NCI-H128 (cell line): ENCODE measurements around the gene ALCAM.
"Not testable (repeated sequence)": the region's sequence is repeated elsewhere in the genome, so short reads cannot be mapped to it uniquely, and the experiment has no call there.

Experiments
- DNase-seq: peaks from one replicate; lab custom pipeline; 2025; ENCODE audit not compliant: unreplicated experiment; lab: John Stamatoyannopoulos, UW

ALCAM gene

DNA sequence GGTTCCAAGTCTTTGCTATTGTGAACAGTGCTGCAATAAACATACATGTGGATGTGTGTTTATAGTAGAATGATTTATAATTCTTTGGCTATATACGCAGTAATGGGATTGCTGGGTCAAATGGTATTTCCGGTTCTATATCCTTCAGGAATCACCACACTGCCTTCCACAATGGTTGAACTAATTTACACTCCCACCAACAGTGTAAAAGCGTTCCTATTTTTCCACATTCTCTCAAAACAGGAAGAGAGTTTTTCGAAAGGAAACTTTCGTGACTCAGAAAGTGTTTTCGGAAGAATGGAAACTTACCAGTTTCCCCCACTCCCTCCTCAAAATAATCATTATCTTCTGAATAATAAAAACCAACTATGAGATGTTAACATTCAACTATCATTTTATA lies 205.8 kb downstream of the ALCAM start:
- no peak for DNase-seq

DNA sequence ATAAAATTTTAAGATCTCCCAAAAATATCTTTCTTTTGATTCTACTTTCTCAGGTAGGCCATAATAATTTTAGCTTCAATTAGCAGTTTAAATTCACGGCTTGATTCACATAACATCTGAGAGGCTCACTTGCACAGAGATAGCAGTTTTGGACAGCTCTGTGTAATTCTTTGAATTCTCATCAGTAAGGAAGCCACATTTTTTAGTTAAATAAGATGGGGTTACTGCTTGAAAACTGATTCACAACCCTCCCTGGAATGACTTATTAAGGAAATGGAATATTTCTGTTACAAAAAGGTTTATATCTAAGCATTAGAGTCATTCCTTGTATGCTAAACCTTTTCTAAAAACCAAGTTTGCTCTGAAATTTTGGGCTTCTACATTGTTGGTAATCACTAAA lies 212.7 kb downstream of the ALCAM start:
- DNase-seq, result no peak

DNA sequence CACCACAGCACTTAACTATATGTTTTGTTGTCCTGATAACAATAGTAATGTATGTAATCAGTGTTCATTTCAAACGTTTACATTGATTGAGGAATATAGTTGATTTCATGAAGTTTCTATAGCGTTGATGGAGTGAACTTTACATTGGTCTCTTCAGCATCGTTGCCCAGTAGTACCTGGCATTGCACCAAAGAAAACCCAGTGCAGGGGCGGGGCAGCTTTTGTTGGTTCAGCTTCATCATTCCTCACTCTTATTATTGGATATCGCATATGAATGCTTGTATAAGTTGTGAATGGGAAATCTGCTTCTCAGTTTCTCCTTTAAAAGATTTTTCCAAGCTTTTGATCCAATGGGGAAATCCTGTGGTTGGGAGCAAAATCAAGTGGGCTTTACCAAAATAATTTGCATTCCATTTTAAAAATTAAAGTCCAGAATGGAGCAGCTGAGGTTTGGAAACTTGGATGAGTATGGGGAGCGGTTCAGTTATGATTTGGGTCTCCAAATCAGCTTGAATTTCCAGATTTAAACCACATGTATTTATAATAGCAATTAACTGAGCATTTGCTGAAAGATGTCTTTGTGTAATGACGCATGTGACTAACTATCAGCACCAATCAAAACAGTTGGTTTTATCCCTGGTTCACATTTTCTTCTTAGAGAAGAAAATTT lies 213.7 kb downstream of the ALCAM start:
- no peak for DNase-seq

DNA sequence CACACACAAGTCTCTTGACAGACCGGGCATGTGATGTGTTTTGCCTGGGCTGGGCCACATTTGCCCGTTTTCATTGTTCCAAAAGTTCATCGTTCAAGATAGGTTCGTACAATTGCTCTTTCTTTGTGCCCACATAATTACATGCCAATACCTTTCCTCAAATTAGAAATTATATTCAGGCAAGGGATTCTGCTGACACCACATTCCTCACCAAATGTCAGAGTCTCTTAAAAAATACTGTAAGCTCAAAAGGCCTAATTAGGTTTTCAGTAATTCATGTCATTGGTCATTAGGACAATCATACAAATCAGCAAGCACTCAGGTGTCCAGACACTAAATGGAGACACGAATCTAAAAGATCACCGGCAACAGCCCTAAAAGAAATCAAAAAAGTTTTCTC lies 215.3 kb downstream of the ALCAM start:
- no peak for DNase-seq

DNA sequence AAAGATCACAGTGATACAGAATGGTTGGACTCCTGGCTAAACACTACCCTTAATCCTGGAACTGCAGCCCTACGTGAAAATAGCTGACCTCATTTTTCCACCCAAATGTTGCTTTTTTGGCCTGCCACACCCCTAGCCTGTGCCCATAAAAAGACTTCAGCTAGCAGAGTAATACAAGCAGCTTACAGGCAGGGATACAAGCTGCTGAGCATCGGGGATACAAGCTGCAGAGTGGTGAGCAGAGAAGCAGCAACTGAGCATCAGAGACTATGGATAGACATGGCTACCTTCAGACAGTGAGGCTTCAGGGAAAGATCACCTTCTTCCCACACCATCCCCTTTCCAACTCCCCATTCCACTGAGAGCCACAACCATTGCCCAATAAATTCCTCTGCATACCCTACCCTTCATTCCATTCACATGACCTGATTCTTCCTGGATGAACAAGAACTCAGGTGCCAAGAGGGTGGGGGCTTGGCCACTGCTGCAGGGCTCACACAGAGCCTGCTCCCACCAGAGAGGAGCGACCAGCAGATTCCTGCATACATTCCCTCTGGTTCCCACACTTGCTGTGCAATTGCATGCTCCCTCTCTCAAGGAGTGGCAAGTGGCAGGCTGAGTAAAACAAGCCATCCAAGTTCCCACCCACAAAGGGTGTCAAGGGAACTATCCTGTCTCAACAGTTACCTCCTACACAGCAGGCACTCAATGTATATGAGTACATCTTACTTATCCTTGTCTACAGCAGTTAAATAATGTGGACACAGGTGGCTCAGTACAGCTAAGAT lies 217.5 kb downstream of the ALCAM start:
- no peak for DNase-seq

DNA sequence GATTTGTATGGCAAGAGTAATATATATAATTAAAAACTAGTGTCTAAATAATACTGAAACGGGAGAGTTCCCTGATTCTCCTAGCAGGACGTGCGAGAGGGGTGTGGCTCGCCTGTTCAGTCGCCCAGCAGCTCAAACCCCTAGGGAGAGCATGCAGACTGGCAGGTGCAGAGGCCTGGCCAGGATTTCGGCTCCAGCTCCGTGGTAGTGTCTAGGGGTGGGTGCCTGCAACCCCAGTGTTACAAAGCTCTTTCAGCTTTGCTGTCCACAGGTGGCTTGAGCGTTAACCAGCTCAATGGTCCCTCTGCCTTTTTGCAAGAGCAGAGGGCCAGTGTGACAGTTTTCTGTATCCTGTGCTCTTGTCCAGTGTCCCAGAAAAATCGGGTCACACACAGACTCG lies 226.6 kb downstream of the ALCAM start:
- DNase-seq, result no peak

DNA sequence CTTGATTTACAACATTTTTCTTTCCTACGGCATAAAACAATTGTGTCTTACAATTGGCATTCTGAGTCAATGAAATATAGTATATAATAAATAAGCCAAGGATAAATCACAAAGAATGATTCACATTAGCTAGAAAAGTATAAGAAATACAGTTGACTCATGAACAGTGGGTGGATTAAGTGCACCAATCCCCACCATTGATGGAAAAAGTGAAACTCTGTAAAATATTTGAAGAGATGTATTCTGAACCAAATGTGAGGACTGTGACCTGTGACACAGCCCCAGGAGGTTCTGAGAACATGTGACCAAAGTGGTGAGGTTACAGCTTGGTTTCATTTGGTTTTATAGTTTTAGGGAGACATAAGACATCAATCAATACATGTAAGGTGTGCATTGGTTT lies 227.5 kb downstream of the ALCAM start:
- DNase-seq, result no peak

DNA sequence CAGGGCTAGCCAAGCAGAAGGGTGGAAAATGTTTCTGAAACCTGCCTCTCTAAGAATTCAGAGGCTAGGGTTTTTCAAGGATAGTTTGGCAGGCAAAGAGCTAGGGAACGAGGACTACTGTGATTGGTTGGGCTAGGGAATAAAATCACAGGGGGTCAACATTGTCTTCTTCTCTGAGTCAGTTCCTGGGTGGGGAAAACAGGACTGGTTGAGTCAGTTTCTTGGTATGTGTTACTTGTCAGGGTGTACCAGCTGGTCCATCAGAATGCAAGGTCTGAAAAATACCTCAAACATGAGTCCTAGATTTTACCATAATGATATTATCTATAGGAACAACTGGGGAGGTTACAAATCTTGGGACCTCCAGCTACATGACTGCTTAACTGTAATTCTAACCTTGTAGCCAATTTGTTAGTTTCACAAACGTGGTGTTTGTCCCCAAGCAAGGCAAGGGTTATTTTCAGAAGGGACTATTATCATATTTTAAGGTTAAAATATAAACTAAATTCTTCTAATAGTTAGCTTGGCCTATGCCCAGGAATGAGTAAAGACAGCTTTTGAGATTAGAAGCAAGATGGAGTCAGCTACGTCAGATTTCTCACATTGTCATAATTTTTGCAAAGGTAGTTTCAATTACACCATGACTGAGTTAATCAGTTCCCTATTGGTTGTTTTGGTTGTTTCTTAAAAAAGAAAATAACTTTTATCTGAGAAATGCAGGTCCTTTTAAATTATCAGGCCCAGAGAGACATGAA lies 231.5 kb downstream of the ALCAM start:
- no peak for DNase-seq

DNA sequence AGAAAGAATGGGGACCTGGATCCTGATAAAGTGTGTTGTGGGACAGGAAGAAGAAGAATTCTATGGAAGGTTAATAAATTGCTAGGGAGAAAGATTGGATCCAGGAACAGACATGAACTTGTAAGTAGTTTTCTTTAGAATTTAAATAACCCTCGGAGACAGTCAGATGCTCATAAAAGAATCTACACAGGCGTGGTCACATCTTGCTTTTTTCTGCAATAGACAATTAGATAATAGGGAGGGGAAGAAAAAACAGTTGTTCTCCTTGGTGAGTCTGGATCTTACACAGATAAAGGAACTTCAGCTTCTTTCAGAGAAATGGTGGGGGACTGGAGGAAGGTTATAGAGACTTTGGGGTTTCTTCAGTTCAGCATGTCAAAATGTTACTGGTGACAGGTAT lies 232.6 kb downstream of the ALCAM start:
- DNase-seq, result no peak

DNA sequence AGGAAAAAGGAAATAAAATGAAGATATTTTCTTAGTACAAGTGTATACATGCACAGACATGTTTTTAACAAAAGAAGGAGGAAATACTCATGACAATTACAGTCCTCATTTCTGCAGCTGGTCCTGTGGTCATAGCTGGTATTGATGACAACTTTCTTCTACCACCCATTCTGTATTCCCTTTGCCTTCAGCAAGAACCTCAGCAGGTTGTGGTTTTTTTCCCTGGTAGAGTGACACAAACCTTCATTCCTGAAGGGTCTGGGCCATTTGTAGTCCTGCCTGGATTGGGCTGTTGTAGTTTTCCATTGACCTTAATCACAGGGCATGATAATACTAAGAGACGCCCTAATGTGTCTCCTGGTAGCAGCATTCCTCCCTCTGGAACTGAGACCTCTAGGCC lies 235.0 kb downstream of the ALCAM start:
- not testable (repeated sequence) for DNase-seq

DNA sequence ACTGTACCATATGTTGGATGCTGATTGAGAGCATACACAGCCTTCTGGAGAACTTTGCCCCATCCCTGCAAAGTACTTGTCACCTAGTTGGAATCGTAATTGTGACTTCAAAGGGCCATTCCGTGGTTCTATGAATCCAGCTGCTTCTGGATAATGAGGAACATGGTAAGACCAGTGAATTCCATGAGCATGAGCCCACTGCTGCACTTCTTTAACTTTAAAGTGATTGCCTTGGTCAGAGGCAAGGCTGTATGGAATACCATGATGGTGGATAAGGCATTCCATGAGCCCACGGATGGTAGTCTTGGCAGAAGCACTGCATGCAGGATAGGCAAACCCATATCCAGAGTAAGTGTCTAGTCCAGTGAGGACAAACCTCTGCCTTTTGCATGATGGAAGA lies 235.6 kb downstream of the ALCAM start:
- not testable (repeated sequence) for DNase-seq

DNA sequence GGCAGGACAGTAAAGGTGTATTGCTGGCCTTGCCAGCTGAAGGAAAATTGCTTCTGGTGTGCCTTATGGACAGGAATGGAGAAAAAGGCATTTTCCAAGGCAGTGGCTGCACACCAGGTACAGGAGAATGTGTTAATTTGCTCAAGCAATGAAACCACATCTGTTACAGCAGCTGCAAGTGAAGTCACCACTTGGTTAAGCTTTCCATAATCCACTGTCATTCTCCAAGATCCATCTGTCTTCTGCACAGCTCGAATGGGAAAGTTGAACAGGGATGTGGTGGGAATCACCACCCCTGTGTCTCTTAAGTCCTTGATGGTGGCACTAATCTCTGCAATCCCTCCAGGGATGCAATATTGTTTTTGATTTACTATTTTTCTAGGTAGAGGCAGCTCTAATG lies 236.8 kb downstream of the ALCAM start:
- not testable (repeated sequence) for DNase-seq

DNA sequence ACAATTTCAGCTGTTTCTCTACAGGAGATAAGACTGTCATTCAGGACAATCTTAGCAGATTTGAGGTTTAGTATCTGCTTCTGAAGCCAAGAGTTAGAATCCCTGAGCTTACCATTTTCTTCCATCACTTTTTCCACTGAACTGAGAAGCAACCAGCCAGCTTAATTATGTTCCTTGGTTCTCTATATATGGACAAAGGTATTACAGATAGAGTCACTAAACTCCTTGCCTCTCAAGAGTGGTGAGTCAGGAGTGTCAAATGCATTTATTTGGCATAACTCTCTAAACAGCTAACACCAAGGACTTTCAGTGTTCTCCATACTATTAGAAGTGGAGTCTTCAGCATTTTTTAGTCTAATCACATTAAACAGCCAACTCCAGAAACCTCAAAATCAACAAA lies 239.3 kb downstream of the ALCAM start:
- DNase-seq, result no peak

DNA sequence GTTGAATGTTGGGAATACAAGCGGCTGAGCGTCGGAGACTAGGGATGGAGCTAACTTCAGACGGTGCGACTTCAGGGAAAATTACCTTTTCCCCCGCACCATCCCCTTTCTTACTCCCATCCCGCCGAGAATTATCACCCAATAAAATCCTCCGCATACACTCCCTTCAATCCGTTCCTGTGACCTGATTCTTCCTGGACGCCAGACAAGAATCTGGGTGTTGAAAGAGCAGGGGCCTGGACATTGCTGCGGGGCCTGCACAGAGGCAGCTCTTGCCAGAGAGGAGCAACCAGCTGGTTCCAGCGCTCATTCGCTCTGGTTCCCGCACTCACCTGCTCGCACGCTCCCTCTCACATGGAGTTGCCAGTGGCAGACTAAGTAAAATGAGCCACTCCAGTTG lies 241.9 kb downstream of the ALCAM start:
- no peak for DNase-seq

DNA sequence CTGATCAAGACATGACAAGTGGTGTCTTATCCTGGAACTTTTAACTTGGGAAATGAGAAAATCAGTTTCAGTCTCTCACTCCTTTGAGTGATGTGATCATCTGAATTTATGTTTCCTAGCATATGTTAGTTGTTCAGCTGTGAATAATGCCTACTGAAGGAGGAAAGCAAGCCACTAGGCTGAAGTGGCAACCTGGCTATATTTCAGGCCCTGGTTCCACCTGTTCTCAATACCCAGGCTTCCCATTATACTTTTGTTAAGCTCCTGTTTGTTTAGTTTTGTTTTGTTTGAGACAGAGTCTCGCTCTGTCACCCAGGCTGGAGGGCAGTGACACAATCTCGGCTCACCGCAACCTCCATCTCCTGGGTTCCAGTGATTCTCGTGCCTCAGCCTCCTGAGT lies 243.8 kb downstream of the ALCAM start:
- no peak for DNase-seq

DNA sequence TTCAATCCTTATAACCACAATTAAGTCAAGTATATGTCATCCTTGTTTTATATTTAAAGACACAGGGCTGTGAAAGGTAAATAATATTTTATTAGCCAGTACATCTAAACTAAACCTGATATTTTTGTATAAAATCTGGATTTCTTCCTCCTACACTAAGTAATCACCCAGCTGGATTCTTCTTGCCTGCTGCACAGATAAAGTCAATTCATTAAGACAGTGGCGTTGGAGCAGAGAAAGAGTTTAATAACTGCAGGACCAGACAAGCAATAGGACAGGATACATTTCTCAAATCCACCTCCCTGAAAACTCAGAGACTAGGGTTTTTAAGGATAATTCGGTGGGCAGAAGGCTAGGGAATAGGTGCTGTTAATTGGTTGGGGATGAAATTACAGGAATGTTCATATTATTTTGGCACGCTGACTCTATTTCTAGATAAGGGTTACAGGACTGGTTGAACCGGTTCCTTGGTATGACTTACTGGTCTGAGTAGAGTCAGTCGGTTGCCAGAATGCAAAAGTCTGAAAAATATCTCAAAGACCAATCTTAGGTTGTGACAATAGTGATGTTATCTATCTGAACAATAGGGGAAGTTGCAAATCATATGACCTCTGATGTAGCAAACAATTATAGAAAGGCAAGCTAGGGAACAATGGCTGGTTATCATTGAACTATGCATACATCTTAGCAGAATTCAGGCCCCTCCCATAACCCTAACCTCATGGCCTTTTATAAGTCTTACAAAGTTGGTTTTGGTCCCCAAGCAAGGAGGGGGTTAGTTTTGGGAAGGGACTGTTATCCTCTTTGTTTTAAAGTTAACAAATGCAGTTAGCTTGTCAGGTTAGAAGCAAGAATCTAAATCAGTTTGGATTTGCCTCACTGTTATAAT lies 244.8 kb downstream of the ALCAM start:
- DNase-seq, result no peak

DNA sequence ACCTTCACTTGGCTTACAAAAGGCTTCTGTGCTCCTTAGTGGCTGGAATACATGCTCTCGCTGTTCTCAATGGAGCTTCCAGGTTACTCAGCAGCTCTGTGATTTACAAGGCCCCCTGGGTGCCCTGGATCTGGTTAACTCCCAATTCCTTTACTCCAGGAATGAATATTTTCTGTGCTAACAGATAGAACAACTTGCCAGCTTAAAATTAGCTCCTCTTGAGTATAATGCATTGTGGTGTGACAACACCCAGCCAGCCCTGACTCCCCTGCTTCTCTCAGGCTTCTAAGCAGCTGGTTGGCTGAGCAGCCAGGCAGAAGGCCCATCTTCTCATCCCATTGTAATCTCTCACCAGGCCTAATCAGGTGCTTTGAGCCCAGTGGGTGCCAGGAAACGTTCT lies 246.4 kb downstream of the ALCAM start:
- DNase-seq, result no peak

DNA sequence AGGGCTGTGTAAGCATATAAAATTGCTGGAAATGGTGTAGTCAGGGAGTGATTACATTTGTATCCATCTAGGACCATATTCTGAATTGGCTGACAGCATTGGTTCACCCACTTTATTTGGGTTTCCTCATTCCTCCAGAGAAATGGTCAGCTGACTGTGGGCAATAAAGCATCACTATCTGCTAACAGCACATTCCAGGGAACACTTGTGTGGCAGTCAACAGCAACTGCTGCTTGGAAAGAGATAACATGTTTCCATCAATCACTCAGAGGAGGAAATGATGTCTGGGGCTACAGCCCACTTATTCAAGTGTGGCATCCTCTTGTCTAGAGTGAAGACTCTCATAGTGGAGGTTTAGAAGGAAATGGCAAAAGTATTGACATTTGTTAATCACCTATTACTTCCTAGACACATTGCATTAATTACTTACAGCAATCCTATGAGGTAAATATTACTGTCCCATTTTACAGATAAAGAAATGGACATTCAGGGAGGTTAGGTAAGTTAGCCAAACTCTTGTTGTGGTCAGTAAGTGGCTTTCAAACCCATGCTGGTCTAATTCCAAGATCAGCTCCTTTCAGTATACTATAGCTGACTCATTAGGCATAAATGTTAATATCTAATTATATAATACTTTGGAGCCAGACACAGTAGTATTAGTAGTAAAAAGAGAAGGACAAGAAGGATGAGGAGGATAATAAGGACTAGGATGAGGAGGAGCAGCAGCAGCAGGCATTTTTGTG lies 247.8 kb downstream of the ALCAM start:
- no peak for DNase-seq

DNA sequence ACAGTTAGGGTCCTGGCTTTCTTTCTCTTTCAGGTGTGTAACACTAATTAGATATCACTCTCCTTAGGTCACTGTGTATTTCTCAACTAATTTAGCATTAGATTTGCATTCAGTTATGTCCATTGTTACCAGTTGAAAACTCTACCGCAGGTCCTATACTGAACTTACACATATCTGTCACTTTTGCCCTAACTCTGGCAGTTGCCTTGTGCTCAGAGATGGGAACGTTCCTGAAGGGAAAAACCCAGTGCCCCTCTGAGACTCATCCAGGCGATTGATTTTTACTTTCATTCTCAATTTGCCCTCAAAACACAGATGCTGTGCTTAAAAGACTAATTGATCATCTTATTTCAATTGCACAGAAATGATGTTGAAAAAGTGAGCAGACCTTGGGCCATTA lies 249.1 kb downstream of the ALCAM start:
- DNase-seq, result no peak

DNA sequence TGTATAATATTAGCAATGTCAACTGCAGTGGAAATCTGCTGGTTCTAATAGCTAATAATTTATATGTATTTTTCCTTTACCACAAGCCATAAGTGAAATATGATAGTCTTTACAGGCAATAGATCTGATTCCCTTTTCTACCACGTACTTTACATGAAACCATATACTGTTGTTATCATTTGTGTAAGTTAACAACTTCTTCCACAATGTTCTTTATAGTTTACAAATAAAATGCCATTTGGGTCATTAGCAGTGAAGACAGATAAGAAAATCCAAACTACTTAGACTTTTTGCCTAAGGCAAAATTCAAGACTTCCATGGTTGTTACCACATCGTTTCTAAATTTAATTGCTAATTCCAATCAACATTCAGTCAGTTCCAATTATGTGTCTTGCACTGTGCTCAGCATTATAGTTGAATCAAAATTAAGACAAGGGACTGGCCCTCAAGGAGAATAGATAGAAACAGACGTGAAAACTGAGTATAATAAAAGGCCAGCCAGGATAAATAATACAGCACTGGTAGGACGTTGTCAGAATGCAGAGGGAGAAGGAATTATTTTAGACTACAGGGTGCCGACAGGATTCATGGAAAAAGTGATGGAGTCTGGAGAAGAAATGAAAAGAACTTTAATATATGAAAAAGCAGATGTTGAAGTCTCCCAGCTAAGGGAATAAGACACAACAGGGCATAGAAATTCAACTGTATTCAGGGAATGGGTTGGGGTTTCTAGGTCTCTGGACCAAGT lies 249.8 kb downstream of the ALCAM start:
- no peak for DNase-seq
